ENCODE measurements around the gene IL1RN. TPM values are rescaled to one million over a fixed set of nuclear protein-coding genes. Genes with fewer than 3 reads are reported as not detected.

Gene IL1RN
- polyA plus RNA-seq, 1 donor from 2014 or later, result not detected

DNA sequence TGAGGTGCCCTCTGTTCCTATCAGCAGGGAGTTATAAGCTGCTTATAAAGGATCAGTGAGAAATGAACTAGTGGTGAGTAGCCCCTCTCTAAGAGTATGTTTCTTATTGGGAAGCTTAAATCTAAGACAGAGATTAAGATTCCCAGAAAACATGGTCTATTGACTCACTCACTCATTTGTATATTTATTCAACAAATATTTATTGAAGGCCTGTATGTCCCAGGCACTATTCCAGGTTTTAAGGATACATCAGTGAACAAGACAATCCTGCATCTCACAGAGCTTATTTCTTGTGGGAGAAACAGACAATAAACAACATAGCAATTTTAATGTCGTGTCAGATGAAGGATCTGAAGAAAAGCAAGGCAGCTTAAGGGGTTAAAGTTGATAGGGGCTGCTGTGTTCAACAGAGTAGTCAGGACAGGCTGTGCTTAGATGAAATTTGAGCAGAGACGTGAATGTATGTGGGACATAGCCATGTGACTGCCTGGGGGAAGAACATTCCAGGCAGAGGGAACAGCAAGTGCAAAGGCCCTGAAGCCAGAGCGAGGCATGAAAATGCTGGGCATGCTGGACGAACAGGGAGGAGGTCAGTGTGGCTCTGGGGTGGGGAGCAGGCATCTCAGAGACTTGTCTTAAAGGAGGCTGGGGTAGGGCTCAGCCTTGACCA, 31.6 kb downstream of the IL1RN start:
- Histone ChIP-seq H3F3A (ENCODE audit: insufficient read depth, low read length, poor library complexity, severe bottlenecking) (peaks cover 4% of the 10 kb centered on the region), H4K20me1 (ENCODE audit: insufficient read depth) (no peaks in the 10 kb centered on the region), H3K4me3 (ENCODE audit: low read length) (no peak overlapping the region), H2AFZ (ENCODE audit: low read depth, low read length) (no peak overlapping the region), H3K27me3 (ENCODE audit: insufficient read depth, low read depth, low read length) (peaks cover 23% of the 10 kb centered on the region), H3K27ac (ENCODE audit: low read length) (no peak overlapping the region), H3K36me3 (ENCODE audit: insufficient read depth, low read length) (no peaks in the 10 kb centered on the region), H3K4me2 (ENCODE audit: low read length) (no peak overlapping the region), H3K79me2 (replicated peaks; ENCODE audit: insufficient read depth, low read length) (no peaks in the 10 kb centered on the region), H3K9me2 (ENCODE audit: insufficient read depth, low read length) (no peaks in the 10 kb centered on the region), H3K9ac (ENCODE audit: low read length) (no peak overlapping the region), H3K9me3 (ENCODE audit: low read length) (no peaks in the 10 kb centered on the region)
- no peak for TF ChIP-seq TAF1 (IDR thresholded peaks at IDR 0.05; ENCODE audit: low read depth)
- TF ChIP-seq, protein P1, sequence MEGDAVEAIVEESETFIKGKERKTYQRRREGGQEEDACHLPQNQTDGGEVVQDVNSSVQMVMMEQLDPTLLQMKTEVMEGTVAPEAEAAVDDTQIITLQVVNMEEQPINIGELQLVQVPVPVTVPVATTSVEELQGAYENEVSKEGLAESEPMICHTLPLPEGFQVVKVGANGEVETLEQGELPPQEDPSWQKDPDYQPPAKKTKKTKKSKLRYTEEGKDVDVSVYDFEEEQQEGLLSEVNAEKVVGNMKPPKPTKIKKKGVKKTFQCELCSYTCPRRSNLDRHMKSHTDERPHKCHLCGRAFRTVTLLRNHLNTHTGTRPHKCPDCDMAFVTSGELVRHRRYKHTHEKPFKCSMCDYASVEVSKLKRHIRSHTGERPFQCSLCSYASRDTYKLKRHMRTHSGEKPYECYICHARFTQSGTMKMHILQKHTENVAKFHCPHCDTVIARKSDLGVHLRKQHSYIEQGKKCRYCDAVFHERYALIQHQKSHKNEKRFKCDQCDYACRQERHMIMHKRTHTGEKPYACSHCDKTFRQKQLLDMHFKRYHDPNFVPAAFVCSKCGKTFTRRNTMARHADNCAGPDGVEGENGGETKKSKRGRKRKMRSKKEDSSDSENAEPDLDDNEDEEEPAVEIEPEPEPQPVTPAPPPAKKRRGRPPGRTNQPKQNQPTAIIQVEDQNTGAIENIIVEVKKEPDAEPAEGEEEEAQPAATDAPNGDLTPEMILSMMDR (IDR thresholded peaks at IDR 0.05; ENCODE audit: poor library complexity, severe bottlenecking), result no peak
- no peak for TF ChIP-seq SMC3 (conservative IDR thresholded peaks at IDR 0.05; ENCODE audit: poor library complexity)
- no peak for TF ChIP-seq POLR2AphosphoS5 (IDR thresholded peaks at IDR 0.05)
- no peak for TF ChIP-seq REST (IDR thresholded peaks at IDR 0.05; ENCODE audit: borderline replicate concordance)
- TF ChIP-seq EZH2 (IDR thresholded peaks at IDR 0.05; ENCODE audit: borderline replicate concordance, insufficient read depth, low read length, poor library complexity, severe bottlenecking), result no peak
- no peak for TF ChIP-seq EP300 (conservative IDR thresholded peaks at IDR 0.05; ENCODE audit: poor library complexity, severe bottlenecking)
- no peak for TF ChIP-seq RAD21 (conservative IDR thresholded peaks at IDR 0.05)
- TF ChIP-seq MXI1 (conservative IDR thresholded peaks at IDR 0.05; ENCODE audit: poor library complexity, severe bottlenecking), result no peak

- H3F3A ChIP-seq (ENCODE audit: insufficient read depth, low read length, poor library complexity, severe bottlenecking), result peaks cover 4% of the 10 kb centered on the region
- no peak overlapping the region for H3K9ac ChIP-seq (ENCODE audit: low read length)
- TF ChIP-seq EZH2 (IDR thresholded peaks at IDR 0.05; ENCODE audit: borderline replicate concordance, insufficient read depth, low read length, poor library complexity, severe bottlenecking) (no peak), EP300 (conservative IDR thresholded peaks at IDR 0.05; ENCODE audit: poor library complexity, severe bottlenecking) (no peak), RAD21 (conservative IDR thresholded peaks at IDR 0.05) (no peak), TAF1 (IDR thresholded peaks at IDR 0.05; ENCODE audit: low read depth) (no peak), MXI1 (conservative IDR thresholded peaks at IDR 0.05; ENCODE audit: poor library complexity, severe bottlenecking) (no peak), SMC3 (conservative IDR thresholded peaks at IDR 0.05; ENCODE audit: poor library complexity) (no peak), POLR2AphosphoS5 (IDR thresholded peaks at IDR 0.05) (no peak), REST (IDR thresholded peaks at IDR 0.05; ENCODE audit: borderline replicate concordance) (no peak)
- TF ChIP-seq, protein P1 (IDR thresholded peaks at IDR 0.05; ENCODE audit: poor library complexity, severe bottlenecking), result no peak
- no peaks in the 10 kb centered on the region for H4K20me1 ChIP-seq (ENCODE audit: insufficient read depth)
- no peaks in the 10 kb centered on the region for H3K36me3 ChIP-seq (ENCODE audit: insufficient read depth, low read length)
- no peak overlapping the region for H3K27ac ChIP-seq (ENCODE audit: low read length)
- no peaks in the 10 kb centered on the region for H3K9me3 ChIP-seq (ENCODE audit: low read length)
- H3K27me3 ChIP-seq (ENCODE audit: insufficient read depth, low read depth, low read length), result peaks cover 23% of the 10 kb centered on the region
- no peaks in the 10 kb centered on the region for H3K9me2 ChIP-seq (ENCODE audit: insufficient read depth, low read length)
- no peak overlapping the region for H2AFZ ChIP-seq (ENCODE audit: low read depth, low read length)
- no peaks in the 10 kb centered on the region for H3K79me2 ChIP-seq (replicated peaks; ENCODE audit: insufficient read depth, low read length)
- no peak overlapping the region for H3K4me3 ChIP-seq (ENCODE audit: low read length)
- H3K4me2 ChIP-seq (ENCODE audit: low read length), result no peak overlapping the region
Observed at GRCh38 chr2:113160248-113160647, 32.9 kb downstream of the IL1RN start.

Data from neural cell (in vitro differentiated cells).